Measurements from ENCODE around the gene ATG4B. TPM values are rescaled to one million over a fixed set of nuclear protein-coding genes. Genes with fewer than 3 reads are reported as not detected.

ATG4B gene
- total RNA-seq, 1 donor from 2014 or later, result 80.7 TPM

- peak; percentile 67 for DNase-seq (ENCODE audit: low spot score)
- H3K4me3 ChIP-seq, result no peak overlapping the region
- no peaks in the 10 kb centered on the region for H3K27me3 ChIP-seq
- peaks cover 4% of the 10 kb centered on the region for H3K27me3 Mint-ChIP-seq (ENCODE audit: insufficient read depth, low read depth)
- H3K4me3 Mint-ChIP-seq, result peak overlapping the region; percentile 12
- TF ChIP-seq EZH2phosphoT487 (IDR thresholded peaks at IDR 0.05) (no peak), EZH2 (IDR thresholded peaks at IDR 0.05) (no peak), CTCF (IDR thresholded peaks at IDR 0.05) (no peak)
- no peak overlapping the region for H3K9ac ChIP-seq
- peaks cover 23% of the 10 kb centered on the region for H3K4me1 Mint-ChIP-seq
- no peak overlapping the region for H3K27ac ChIP-seq
- H3F3A ChIP-seq (ENCODE audit: low read depth), result no peaks in the 10 kb centered on the region
- H4K20me1 ChIP-seq (ENCODE audit: low read depth), result peaks cover 14% of the 10 kb centered on the region
- no peak overlapping the region for H2AFZ ChIP-seq (replicated peaks)
- no peaks in the 10 kb centered on the region for H3K9me3 Mint-ChIP-seq
- peaks cover 7% of the 10 kb centered on the region for H3K4me1 ChIP-seq
- no peak overlapping the region for H3K4me2 ChIP-seq
- H3K36me3 Mint-ChIP-seq, result peaks cover 5% of the 10 kb centered on the region
- H3K9me3 ChIP-seq (ENCODE audit: low read depth), result no peaks in the 10 kb centered on the region
- H3K79me2 ChIP-seq (ENCODE audit: low read depth), result no peaks in the 10 kb centered on the region
- H3K36me3 ChIP-seq, result no peaks in the 10 kb centered on the region
- H3K27ac Mint-ChIP-seq, result peak overlapping the region; percentile 15
Observed at GRCh38 chr2:241666627-241667400, 29.3 kb downstream of the ATG4B start.

GRCh38 chr2:241668354-241668753, 30.9 kb downstream of the ATG4B start:
- TF ChIP-seq EZH2phosphoT487 (IDR thresholded peaks at IDR 0.05) (no peak), CTCF (IDR thresholded peaks at IDR 0.05) (no peak), EZH2 (IDR thresholded peaks at IDR 0.05) (no peak)
- no peak overlapping the region for H3K9ac ChIP-seq
- H3F3A ChIP-seq (ENCODE audit: low read depth), result no peaks in the 10 kb centered on the region
- no peaks in the 10 kb centered on the region for H3K36me3 ChIP-seq
- Mint-ChIP-seq H3K4me3 (no peak overlapping the region), H3K4me1 (peaks cover 23% of the 10 kb centered on the region), H3K27me3 (ENCODE audit: insufficient read depth, low read depth) (peaks cover 4% of the 10 kb centered on the region), H3K36me3 (peaks cover 4% of the 10 kb centered on the region), H3K9me3 (no peaks in the 10 kb centered on the region), H3K27ac (no peak overlapping the region)
- no peaks in the 10 kb centered on the region for H3K79me2 ChIP-seq (ENCODE audit: low read depth)
- no peaks in the 10 kb centered on the region for H3K27me3 ChIP-seq
- no peak overlapping the region for H3K27ac ChIP-seq
- DNase-seq (ENCODE audit: low spot score), result no peak
- no peak overlapping the region for H3K4me3 ChIP-seq
- H2AFZ ChIP-seq (replicated peaks), result no peak overlapping the region
- peaks cover 7% of the 10 kb centered on the region for H3K4me1 ChIP-seq
- H3K4me2 ChIP-seq, result no peak overlapping the region
- H3K9me3 ChIP-seq (ENCODE audit: low read depth), result no peaks in the 10 kb centered on the region
- peaks cover 14% of the 10 kb centered on the region for H4K20me1 ChIP-seq (ENCODE audit: low read depth)

- peaks cover 4% of the 10 kb centered on the region for H3K27me3 Mint-ChIP-seq (ENCODE audit: insufficient read depth, low read depth)
- Histone ChIP-seq H3K27me3 (no peaks in the 10 kb centered on the region), H3K9me3 (ENCODE audit: low read depth) (no peaks in the 10 kb centered on the region), H2AFZ (replicated peaks) (no peak overlapping the region), H3K79me2 (ENCODE audit: low read depth) (no peaks in the 10 kb centered on the region), H3K9ac (no peak overlapping the region), H4K20me1 (ENCODE audit: low read depth) (peaks cover 14% of the 10 kb centered on the region), H3K27ac (no peak overlapping the region), H3K4me3 (no peak overlapping the region), H3K36me3 (no peaks in the 10 kb centered on the region), H3F3A (ENCODE audit: low read depth) (peaks cover 1% of the 10 kb centered on the region), H3K4me2 (no peak overlapping the region), H3K4me1 (peaks cover 7% of the 10 kb centered on the region)
- peaks cover 23% of the 10 kb centered on the region for H3K4me1 Mint-ChIP-seq
- TF ChIP-seq CTCF (IDR thresholded peaks at IDR 0.05) (no peak), EZH2 (IDR thresholded peaks at IDR 0.05) (no peak), EZH2phosphoT487 (IDR thresholded peaks at IDR 0.05) (no peak)
- H3K36me3 Mint-ChIP-seq, result peaks cover 5% of the 10 kb centered on the region
- DNase-seq (ENCODE audit: low spot score), result no peak
- no peak overlapping the region for H3K27ac Mint-ChIP-seq
- no peak overlapping the region for H3K4me3 Mint-ChIP-seq
- H3K9me3 Mint-ChIP-seq, result no peaks in the 10 kb centered on the region
Observed at GRCh38 chr2:241668839-241669238, 31.3 kb downstream of the ATG4B start.
